CD4-positive, alpha-beta T cell treated with Interleukin-6 for 4 hours (primary cell): ENCODE results near the gene BCO2.

ENCODE experiments used
- DNase-seq: peaks from one replicate; pipeline ENCODE4 v3.0.0-alpha.2; 2020; ENCODE audit warnings: mixed read lengths

Gene BCO2

GRCh38 chr11:112255067-112255720 is 79.9 kb downstream of the BCO2 start:
- no peak for DNase-seq

- DNase-seq = no peak
Measured at GRCh38 chr11:112260490-112260889, 85.2 kb downstream of the BCO2 start, which contains the start of gene PLET1. Gene PLET1 (minus strand): TSS chr11:112260860. CDS start chr11:112260589, 271 bp downstream.

GRCh38 chr11:112265659-112266409 is 90.5 kb downstream of the BCO2 start:
- DNase-seq = no peak

GRCh38 chr11:112266410-112266778 is 91.1 kb downstream of the BCO2 start:
- no peak for DNase-seq

- DNase-seq = no peak
Measured at GRCh38 chr11:112267188-112267591, 91.9 kb downstream of the BCO2 start.

- no peak for DNase-seq
Measured at GRCh38 chr11:112268406-112268805, 93.1 kb downstream of the BCO2 start.
